Measurements from ENCODE around the gene GDE1. TPM values are rescaled to one million over a fixed set of nuclear protein-coding genes. Genes with fewer than 3 reads are reported as not detected.
A peak's percentile ranks its signal among the peaks of the same experiment; 100 is the strongest.

GDE1 gene
- total RNA-seq, 1 donor from 2014 or later, result 126 TPM

DNA sequence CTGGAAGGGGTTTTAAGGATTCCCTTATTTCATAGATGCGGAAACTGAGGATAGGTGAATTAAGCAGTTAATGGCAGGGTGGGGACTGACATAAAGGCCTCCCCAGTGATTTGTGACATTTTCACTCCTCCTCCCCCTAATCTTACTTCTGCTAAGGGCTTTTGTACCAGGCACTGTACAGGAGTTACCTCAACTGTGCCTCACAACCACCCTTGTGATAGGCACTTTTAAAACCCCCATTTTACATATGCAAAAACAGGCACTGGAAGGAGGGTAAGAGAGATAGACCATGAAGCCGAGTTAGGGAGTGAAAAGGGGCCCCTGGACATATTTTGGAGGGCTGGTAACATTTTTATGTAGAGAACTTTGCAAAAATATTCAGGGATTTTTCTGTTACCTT lies 862 bp upstream of the GDE1 start:
- Histone ChIP-seq H3K4me3 (no peak overlapping the region), H3K4me1 (peaks cover 71% of the 10 kb centered on the region), H3K27me3 (ENCODE audit: low read depth) (no peaks in the 10 kb centered on the region), H3K36me3 (peaks cover 1% of the 10 kb centered on the region), H3K9me3 (replicated peaks) (no peaks in the 10 kb centered on the region), H3K27ac (replicated peaks) (peak overlapping the region; percentile 93)
- DNase-seq, result no peak
- intact Hi-C loops (cut with micrococcal nuclease), result no loop called here
- TF ChIP-seq, protein P1, sequence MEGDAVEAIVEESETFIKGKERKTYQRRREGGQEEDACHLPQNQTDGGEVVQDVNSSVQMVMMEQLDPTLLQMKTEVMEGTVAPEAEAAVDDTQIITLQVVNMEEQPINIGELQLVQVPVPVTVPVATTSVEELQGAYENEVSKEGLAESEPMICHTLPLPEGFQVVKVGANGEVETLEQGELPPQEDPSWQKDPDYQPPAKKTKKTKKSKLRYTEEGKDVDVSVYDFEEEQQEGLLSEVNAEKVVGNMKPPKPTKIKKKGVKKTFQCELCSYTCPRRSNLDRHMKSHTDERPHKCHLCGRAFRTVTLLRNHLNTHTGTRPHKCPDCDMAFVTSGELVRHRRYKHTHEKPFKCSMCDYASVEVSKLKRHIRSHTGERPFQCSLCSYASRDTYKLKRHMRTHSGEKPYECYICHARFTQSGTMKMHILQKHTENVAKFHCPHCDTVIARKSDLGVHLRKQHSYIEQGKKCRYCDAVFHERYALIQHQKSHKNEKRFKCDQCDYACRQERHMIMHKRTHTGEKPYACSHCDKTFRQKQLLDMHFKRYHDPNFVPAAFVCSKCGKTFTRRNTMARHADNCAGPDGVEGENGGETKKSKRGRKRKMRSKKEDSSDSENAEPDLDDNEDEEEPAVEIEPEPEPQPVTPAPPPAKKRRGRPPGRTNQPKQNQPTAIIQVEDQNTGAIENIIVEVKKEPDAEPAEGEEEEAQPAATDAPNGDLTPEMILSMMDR (IDR thresholded peaks at IDR 0.05; ENCODE audit: borderline replicate concordance), result no peak

DNA sequence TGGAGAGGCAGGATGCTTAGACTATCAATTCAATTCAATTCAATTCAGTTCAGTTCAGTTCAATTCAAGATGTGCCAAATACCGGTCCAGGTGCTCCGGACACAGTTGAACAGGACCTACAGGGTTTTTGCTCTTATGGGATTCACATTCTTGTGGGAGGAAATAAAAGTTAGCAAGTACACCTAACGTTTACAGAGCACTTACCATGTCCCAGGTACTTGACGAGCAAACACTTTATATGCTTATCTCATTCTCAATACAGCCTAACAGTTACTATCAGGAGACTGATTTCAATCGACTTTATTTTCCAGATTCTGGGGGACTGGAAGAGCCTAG lies 467 bp upstream of the GDE1 start:
- Histone ChIP-seq H3K27me3 (ENCODE audit: low read depth) (no peaks in the 10 kb centered on the region), H3K9me3 (replicated peaks) (no peaks in the 10 kb centered on the region), H3K27ac (replicated peaks) (peak overlapping the region; percentile 93), H3K4me3 (peak overlapping the region; percentile 87), H3K36me3 (no peaks in the 10 kb centered on the region), H3K4me1 (peaks cover 75% of the 10 kb centered on the region)
- TF ChIP-seq, protein P1 (IDR thresholded peaks at IDR 0.05; ENCODE audit: borderline replicate concordance), result no peak
- DNase-seq, result no peak
- intact Hi-C loops (cut with micrococcal nuclease), result no loop called here

DNA sequence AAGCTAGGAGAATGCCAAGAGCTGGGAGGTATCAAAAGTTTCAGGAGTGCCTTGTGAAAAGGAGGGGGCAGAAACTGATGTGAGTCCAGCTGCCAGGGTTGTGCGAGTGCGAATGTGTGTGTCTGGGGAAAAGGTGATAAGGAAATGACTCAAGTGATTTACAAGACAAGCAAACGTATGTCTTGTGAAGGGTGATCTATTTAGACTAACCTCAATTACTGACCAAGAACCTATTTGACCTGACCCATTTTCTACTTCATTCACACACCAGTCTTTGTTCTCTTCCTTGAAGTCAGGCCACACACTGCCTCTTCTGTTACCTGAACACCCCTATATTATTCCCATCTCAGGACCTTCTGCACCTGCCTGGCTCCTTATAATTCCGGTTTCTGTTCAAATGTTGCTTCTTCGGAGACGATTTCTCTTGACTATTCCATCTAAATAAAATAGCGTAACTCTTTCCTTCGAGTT lies 1.0 kb downstream of the GDE1 start:
- TF ChIP-seq, protein P1 (IDR thresholded peaks at IDR 0.05; ENCODE audit: borderline replicate concordance), result no peak
- intact Hi-C loops (cut with micrococcal nuclease), result no loop called here
- H3K4me1 ChIP-seq, result peaks cover 82% of the 10 kb centered on the region

DNA sequence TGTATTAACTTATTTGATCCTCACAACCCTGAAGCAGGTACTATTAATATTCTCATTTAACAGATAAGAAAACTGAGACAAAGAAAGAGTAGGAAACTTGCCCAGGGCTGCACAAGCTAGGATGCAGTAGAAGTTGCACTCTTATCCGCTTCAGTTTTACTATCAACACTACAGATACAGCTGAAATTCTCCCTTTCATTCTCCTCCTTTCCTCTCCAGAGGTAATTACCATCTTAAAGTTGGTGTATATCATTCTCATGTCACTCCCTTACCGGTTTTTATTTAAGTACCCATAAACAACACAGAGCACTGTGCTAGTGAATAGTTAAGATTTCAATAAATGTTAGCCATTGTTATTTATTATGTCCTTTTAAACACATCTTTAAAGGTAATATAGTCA lies 3.5 kb downstream of the GDE1 start:
- Histone ChIP-seq H3K27me3 (ENCODE audit: low read depth) (no peaks in the 10 kb centered on the region), H3K27ac (replicated peaks) (no peak overlapping the region), H3K36me3 (peaks cover 25% of the 10 kb centered on the region), H3K9me3 (replicated peaks) (no peaks in the 10 kb centered on the region), H3K4me3 (no peak overlapping the region), H3K4me1 (peaks cover 63% of the 10 kb centered on the region)
- TF ChIP-seq, protein P1 (IDR thresholded peaks at IDR 0.05; ENCODE audit: borderline replicate concordance), result no peak
- no peak for DNase-seq
- intact Hi-C loops (cut with micrococcal nuclease), result no loop called here

More for the DNA sequence above, 1.0 kb downstream of the GDE1 start:
- peak overlapping the region; percentile 93 for H3K27ac ChIP-seq (replicated peaks)
- H3K9me3 ChIP-seq (replicated peaks), result no peaks in the 10 kb centered on the region
- H3K4me3 ChIP-seq, result peak overlapping the region; percentile 87
- no peaks in the 10 kb centered on the region for H3K27me3 ChIP-seq (ENCODE audit: low read depth)
- DNase-seq, result no peak
- peaks cover 12% of the 10 kb centered on the region for H3K36me3 ChIP-seq

DNA sequence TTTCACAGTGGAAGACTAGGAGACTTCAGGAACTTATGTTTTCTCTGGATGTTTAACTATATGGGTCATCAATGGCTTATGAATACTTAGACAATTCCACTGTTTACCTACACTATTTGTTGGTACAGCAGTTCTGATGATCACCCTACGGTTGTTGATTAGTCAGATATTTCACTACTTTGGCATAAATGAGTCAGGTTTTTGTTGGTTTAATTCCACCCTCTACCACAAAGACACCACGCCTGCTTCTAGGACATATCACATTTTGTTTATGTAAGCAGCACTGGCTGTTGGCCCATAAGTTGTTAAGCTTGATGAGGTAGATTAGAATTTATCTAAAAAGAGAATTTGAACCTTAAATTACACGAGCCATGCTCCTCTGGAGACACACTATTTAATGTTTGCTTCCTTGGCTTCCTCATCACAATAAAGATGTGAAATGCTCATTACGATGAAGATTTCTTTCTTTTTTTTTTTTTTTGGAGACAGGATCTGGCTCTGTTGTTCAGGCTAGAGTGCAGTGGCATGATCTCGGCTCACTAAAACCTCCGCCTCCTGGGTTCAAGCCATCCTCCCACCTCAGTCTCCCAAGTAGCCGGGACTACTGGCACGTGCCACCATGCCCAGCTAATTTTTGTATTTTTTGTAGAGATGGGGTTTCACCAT lies 4.3 kb downstream of the GDE1 start:
- TF ChIP-seq, protein P1 (IDR thresholded peaks at IDR 0.05; ENCODE audit: borderline replicate concordance), result no peak
- no peak overlapping the region for H3K27ac ChIP-seq (replicated peaks)
- intact Hi-C loops (cut with micrococcal nuclease), result no loop called here

More for the DNA sequence above, 4.3 kb downstream of the GDE1 start:
- no peaks in the 10 kb centered on the region for H3K9me3 ChIP-seq (replicated peaks)
- H3K4me3 ChIP-seq, result no peak overlapping the region
- H3K27me3 ChIP-seq (ENCODE audit: low read depth), result no peaks in the 10 kb centered on the region
- peaks cover 56% of the 10 kb centered on the region for H3K4me1 ChIP-seq
- DNase-seq, result no peak
- peaks cover 25% of the 10 kb centered on the region for H3K36me3 ChIP-seq
